Endothelial cell of umbilical vein (primary cell): ENCODE measurements around the gene CTF1. TPM values are rescaled to one million over a fixed set of nuclear protein-coding genes. Genes with fewer than 3 reads are reported as not detected.

ENCODE experiments used
- BruUV-seq: library from RNA; stranded (reverse); fragments of 400-500 nt; replicated peaks from 2 replicates; lab custom pipeline; 2021; lab: Mats Ljungman, UMichigan
- CTCF ChIA-PET: fragments of 300-600, 350-600 bp; sonication (Branson Sonifier 250); formaldehyde crosslinking; loops from one replicate; lab custom pipeline; 2021; ENCODE audit warnings: antibody characterized with exemption, inconsistent platforms; lab: Charles Lee
- POLR2A ChIA-PET: fragments of 300-600, 350-600 bp; sonication (Branson Sonifier 250); formaldehyde crosslinking; loops from one replicate; lab custom pipeline; 2021; ENCODE audit warnings: antibody characterized with exemption, inconsistent platforms; lab: Charles Lee
- DNase-seq: peaks from one replicate; pipeline ENCODE4 v3.0.0-alpha.2; 2011; ENCODE audit warnings: low read depth, low spot score
- FAIRE-seq: peaks from 2 replicates; lab custom pipeline; 2011; peaks lifted over from hg19 to GRCh38; lab: Jason Lieb, UNC
- H2AFZ ChIP-seq: 2 replicates; pipeline ENCODE4 v1.6.0; 2012; ENCODE audit warnings: low read depth, low read length, control low read depth, inconsistent platforms
- H3K27ac ChIP-seq: 2 replicates; pipeline ENCODE4 v1.5.1; 2011; ENCODE audit warnings: low read depth, mild to moderate bottlenecking, control low read depth, low read length, moderate library complexity; ENCODE audit not compliant: insufficient read depth
- H3K27me3 ChIP-seq, 2 experiments: 2 replicates each; pipeline versions ENCODE4 v1.6.0 to v1.6.1; 2011; ENCODE audit warnings: low read length in 2 of 2, mixed read lengths in 1 of 2; ENCODE audit not compliant: control insufficient read depth in 2 of 2, insufficient read depth in 2 of 2
- H3K36me3 ChIP-seq, 2 experiments: 2 replicates in 1 of 2; 3 replicates in 1 of 2; pipeline ENCODE4 v1.5.1; 2011; ENCODE audit warnings: low read length in 2 of 2, mild to moderate bottlenecking in 1 of 2, moderate library complexity in 1 of 2; ENCODE audit not compliant: control insufficient read depth in 2 of 2, insufficient read depth in 2 of 2; ENCODE audit errors: extremely low read depth in 1 of 2
- H3K4me1 ChIP-seq: 3 replicates; pipeline ENCODE4 v1.5.1; 2011; ENCODE audit warnings: mild to moderate bottlenecking, low read length; ENCODE audit not compliant: control insufficient read depth, insufficient read depth; ENCODE audit errors: extremely low read depth
- H3K4me2 ChIP-seq: 2 replicates; pipeline ENCODE4 v1.6.1; 2011; ENCODE audit warnings: low read length, control low read depth, mixed read lengths; ENCODE audit not compliant: insufficient read depth
- H3K4me3 ChIP-seq, 3 experiments: fragments of 200-600 bp in 1 of 3; sonication (generic), shearing (Covaris generic) in 1 of 3; replicated peaks in 1 of 3; 2 replicates each; pipeline ENCODE4 v1.5.1; 2011 to 2016; ENCODE audit warnings: control low read depth in 3 of 3, low read length in 3 of 3, mild to moderate bottlenecking in 2 of 3, inconsistent platforms in 1 of 3, low read depth in 1 of 3, moderate library complexity in 1 of 3; ENCODE audit not compliant: insufficient read depth in 1 of 3
- H3K79me2 ChIP-seq: 2 replicates; pipeline ENCODE4 v1.6.0; 2012; ENCODE audit warnings: low read length, inconsistent platforms; ENCODE audit not compliant: control insufficient read depth, insufficient read depth
- H3K9ac ChIP-seq: replicated peaks from 2 replicates; pipeline ENCODE3; 2011; ENCODE audit warnings: low read length, control low read depth; ENCODE audit not compliant: insufficient read depth; ENCODE audit errors: extremely low read depth
- H3K9me1 ChIP-seq: replicated peaks from 3 replicates; pipeline ENCODE4 v1.6.0; 2011; ENCODE audit warnings: mild to moderate bottlenecking, low read length; ENCODE audit not compliant: control insufficient read depth, insufficient read depth; ENCODE audit errors: extremely low read depth
- H3K9me3 ChIP-seq: replicated peaks from 2 replicates; pipeline ENCODE4 v1.5.1; 2012; ENCODE audit warnings: low read length, inconsistent platforms; ENCODE audit not compliant: control insufficient read depth, insufficient read depth
- H4K20me1 ChIP-seq: replicated peaks from 2 replicates; pipeline ENCODE3; 2011; ENCODE audit warnings: mild to moderate bottlenecking, low read length; ENCODE audit not compliant: control insufficient read depth, insufficient read depth; ENCODE audit errors: extremely low read depth
- EZH2 ChIP-seq: IDR thresholded peaks from 2 replicates; pipeline ENCODE4 v1.6.1; 2012; ENCODE audit warnings: borderline replicate concordance, low read depth, mild to moderate bottlenecking, moderate library complexity, low read length, inconsistent platforms; ENCODE audit not compliant: severe bottlenecking
- FOS ChIP-seq: IDR thresholded peaks from 2 replicates; pipeline ENCODE4 v1.6.1; 2011; ENCODE audit warnings: mild to moderate bottlenecking, low read length, moderate library complexity, borderline replicate concordance; ENCODE audit not compliant: insufficient read depth
- GATA2 ChIP-seq: IDR thresholded peaks from 2 replicates; pipeline ENCODE4 v1.7.0; 2011; ENCODE audit warnings: low read depth, mild to moderate bottlenecking, moderate library complexity, mixed read lengths, low read length; ENCODE audit not compliant: insufficient read length, insufficient read depth
- JUN ChIP-seq: IDR thresholded peaks from 2 replicates; pipeline ENCODE4 v1.6.1; 2011; ENCODE audit warnings: borderline replicate concordance, low read depth; ENCODE audit not compliant: insufficient read length, insufficient read depth
- MYC ChIP-seq: IDR thresholded peaks from one replicate; pipeline ENCODE4 v1.6.1; 2011; ENCODE audit warnings: mild to moderate bottlenecking, low read depth, low read length
- POLR2A ChIP-seq: IDR thresholded peaks from 2 replicates; pipeline ENCODE4 v1.6.1; 2012; ENCODE audit warnings: low read depth, mild to moderate bottlenecking, control low read depth, low read length
- POLR2AphosphoS5 ChIP-seq: IDR thresholded peaks from 2 replicates; pipeline ENCODE4 v1.6.1; 2012; ENCODE audit warnings: low read depth, mild to moderate bottlenecking, control low read depth, low read length, moderate library complexity; ENCODE audit not compliant: insufficient read depth
- dilution Hi-C: fragments of 300-500 bp; cut with MboI; formaldehyde crosslinking; loops from one replicate; pipeline ENCODE4 v1.15.0; 2019; ENCODE audit warnings: low sequenced_read_pairs; ENCODE audit not compliant: extremely low pct_ligation_motif_present
- intact Hi-C: fragments of 100-400 bp; cut with micrococcal nuclease; formaldehyde crosslinking; loops from one replicate; pipeline ENCODE4 v1.10.0; 2022
- polyA plus RNA-seq, 4 experiments: library from polyadenylated mRNA; depleted of rRNA in 3 of 4; stranded (reverse) in 3 of 4; unstranded in 1 of 4; fragments of >200 nt; gene quantifications; 2 replicates each; pipeline versions ENCODE4 v1.2.1 to v1.2.3, GENCODE V29; 2011 to 2012; ENCODE audit warnings: missing spikeins in 1 of 4
- total RNA-seq: library from RNA; stranded (reverse); gene quantifications from 2 replicates; pipeline ENCODE4 v1.2.3, GENCODE V29; 2021
- TF ChIP-seq, protein P1 (sequence below): IDR thresholded peaks from 2 replicates; pipeline ENCODE4 v1.6.1; 2011; ENCODE audit not compliant: insufficient read depth, insufficient read length
- TF ChIP-seq, protein P2 (sequence below), 2 donors: IDR thresholded peaks; 1 replicate in 1 of 2; 2 replicates in 1 of 2; pipeline ENCODE4 v1.5.1; 2011; ENCODE audit warnings: low read length in 2 of 2, mild to moderate bottlenecking in 2 of 2, moderate library complexity in 2 of 2, control low read depth in 1 of 2, inconsistent platforms in 1 of 2, low read depth in 1 of 2; ENCODE audit not compliant: insufficient read depth in 1 of 2; ENCODE audit errors: extremely low read depth in 1 of 2

CTF1 gene
- total and polyA plus RNA-seq, 2 donors (not counting 3 experiments of a cell fraction or from before 2014, with no cell fraction given), result 1.5 to 4.7 TPM

DNA sequence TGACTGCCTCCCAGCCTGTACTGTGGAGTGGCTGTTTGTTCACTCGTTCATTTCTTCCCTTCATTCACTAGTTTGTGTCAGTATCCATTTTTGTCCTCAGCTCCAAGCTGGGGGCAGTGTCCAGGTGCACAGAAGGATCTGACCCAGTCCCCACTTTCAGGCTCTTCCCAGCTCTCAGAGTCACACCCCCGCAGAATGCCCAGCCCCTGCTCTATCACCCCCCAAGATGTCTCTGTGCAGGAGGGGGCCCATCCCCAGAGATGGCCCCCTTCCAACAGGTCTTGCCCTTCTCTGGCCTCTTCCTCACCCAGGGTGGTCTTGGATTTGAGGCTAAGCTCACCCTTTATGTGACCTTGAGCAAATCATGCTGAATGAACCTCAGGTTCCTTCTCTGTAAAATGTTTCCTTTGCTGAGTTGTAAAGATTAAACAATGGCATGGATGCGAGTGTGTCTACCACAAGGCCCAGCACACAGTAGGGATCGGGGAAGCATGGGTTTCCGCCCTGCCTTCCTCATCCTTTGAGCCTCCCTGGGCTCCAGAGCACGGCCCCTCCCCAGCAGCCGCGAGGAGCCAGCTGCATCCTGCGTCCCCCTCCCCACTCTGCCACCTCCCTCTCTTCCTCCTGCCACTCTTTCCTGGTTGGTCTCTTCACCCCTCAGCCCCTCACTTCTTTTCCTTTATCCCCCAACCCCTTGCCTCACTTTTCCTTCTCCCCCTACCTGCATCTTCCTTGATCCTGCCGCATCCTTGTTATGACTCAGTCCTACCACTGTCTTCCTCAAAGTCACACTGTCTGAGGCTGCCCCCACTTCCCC is 29.8 kb downstream of the CTF1 start:
- no peak for FAIRE-seq
- dilution Hi-C loops, result no loop called here
- TF ChIP-seq EZH2 (no peak), GATA2 (no peak), FOS (no peak), JUN (no peak), POLR2A (no peak), MYC (no peak), POLR2AphosphoS5 (no peak)
- TF ChIP-seq, protein P1, sequence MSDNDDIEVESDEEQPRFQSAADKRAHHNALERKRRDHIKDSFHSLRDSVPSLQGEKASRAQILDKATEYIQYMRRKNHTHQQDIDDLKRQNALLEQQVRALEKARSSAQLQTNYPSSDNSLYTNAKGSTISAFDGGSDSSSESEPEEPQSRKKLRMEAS, result no peak
- TF ChIP-seq, protein P2, sequence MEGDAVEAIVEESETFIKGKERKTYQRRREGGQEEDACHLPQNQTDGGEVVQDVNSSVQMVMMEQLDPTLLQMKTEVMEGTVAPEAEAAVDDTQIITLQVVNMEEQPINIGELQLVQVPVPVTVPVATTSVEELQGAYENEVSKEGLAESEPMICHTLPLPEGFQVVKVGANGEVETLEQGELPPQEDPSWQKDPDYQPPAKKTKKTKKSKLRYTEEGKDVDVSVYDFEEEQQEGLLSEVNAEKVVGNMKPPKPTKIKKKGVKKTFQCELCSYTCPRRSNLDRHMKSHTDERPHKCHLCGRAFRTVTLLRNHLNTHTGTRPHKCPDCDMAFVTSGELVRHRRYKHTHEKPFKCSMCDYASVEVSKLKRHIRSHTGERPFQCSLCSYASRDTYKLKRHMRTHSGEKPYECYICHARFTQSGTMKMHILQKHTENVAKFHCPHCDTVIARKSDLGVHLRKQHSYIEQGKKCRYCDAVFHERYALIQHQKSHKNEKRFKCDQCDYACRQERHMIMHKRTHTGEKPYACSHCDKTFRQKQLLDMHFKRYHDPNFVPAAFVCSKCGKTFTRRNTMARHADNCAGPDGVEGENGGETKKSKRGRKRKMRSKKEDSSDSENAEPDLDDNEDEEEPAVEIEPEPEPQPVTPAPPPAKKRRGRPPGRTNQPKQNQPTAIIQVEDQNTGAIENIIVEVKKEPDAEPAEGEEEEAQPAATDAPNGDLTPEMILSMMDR (IDR thresholded peaks at IDR 0.05; ENCODE audit: extremely low read depth in 1 of 2, insufficient read depth in 1 of 2, low read depth in 1 of 2, low read length in 2 of 2), result no peak
- Histone ChIP-seq H3K9me1 (no peaks in the 10 kb centered on the region), H3K9ac (no peak overlapping the region), H4K20me1 (no peaks in the 10 kb centered on the region), H3K4me1 (peaks cover 2% of the 10 kb centered on the region), H2AFZ (no peak overlapping the region), H3K36me3 (peaks cover 3 to 24% of the 10 kb centered on the region in 2 experiments), H3K79me2 (no peaks in the 10 kb centered on the region), H3K4me3 (no peak overlapping the region), H3K9me3 (no peaks in the 10 kb centered on the region), H3K4me2 (no peak overlapping the region), H3K27me3 (no peaks in the 10 kb centered on the region), H3K27ac (no peak overlapping the region)
- ChIA-PET CTCF (no interaction called here), POLR2A (no interaction called here)
- no peak for DNase-seq
- intact Hi-C loops, result no loop called here
- no TSS peak for BruUV-seq
